ENCODE data around the gene HDAC9.

Gene HDAC9

DNA sequence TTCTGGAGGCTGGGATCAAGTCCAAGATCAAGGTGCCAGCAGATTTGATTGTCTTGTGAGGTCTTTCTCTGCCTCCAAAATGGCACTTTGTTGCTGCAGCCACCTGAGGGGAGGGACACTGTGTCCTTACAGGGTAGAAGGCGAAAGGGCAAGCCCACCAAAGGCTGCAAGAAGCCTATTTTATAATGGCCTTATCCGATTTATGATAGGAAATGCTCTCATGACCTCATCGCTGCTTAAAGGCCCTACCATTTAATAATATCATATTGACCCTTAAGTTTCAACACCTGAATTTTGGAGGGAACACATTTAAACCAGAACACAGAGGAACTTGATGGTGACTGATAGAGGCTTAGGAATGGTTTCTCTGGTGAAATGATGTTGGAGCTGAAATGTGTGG, 325.4 kb downstream of the HDAC9 start:
- H3K27ac ChIP-seq (ENCODE audit: low read depth, low read length): no peak overlapping the region
- H3K9ac ChIP-seq (ENCODE audit: low read depth, low read length): no peak overlapping the region
- H3K4me3 ChIP-seq (ENCODE audit: low read depth, low read length): no peak overlapping the region
- no peaks in the 10 kb centered on the region for H3K36me3 ChIP-seq (ENCODE audit: control insufficient read depth, insufficient read depth, low read length)
- H3K4me1 ChIP-seq (ENCODE audit: control insufficient read depth, insufficient read depth, low read length): no peaks in the 10 kb centered on the region
- H3K9me3 ChIP-seq (ENCODE audit: control insufficient read depth, insufficient read depth, low read length): no peaks in the 10 kb centered on the region
- H3K27me3 ChIP-seq (ENCODE audit: control insufficient read depth, insufficient read depth, low read length): no peaks in the 10 kb centered on the region

DNA sequence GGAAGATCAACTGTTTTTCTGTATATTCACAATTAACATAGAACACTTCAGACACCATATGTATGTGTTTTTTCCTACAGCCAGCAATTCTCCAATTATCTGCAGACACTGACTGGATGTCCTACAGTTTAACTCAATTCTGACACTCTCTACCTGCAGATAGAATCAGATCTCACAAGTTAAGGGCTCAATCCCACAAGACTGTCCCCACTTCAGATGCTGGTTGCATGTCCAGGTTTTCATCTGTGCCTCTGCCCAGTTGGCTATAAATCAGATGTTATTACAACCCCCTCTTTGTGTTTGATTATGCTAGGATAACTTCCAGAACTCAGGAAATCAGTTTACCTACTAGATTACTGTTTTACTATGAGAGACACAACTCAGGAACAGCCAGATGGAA, 326.0 kb downstream of the HDAC9 start:
- H3K9me3 ChIP-seq (ENCODE audit: control insufficient read depth, insufficient read depth, low read length): no peaks in the 10 kb centered on the region
- no peaks in the 10 kb centered on the region for H3K27me3 ChIP-seq (ENCODE audit: control insufficient read depth, insufficient read depth, low read length)
- H3K4me3 ChIP-seq (ENCODE audit: low read depth, low read length): no peak overlapping the region

GRCh38 chr7:18824157-18824556, 328.6 kb downstream of the HDAC9 start:
- no peaks in the 10 kb centered on the region for H3K9me3 ChIP-seq (ENCODE audit: control insufficient read depth, insufficient read depth, low read length)
- no peaks in the 10 kb centered on the region for H3K4me1 ChIP-seq (ENCODE audit: control insufficient read depth, insufficient read depth, low read length)
- no peak overlapping the region for H3K4me3 ChIP-seq (ENCODE audit: low read depth, low read length)
- no peak overlapping the region for H3K27ac ChIP-seq (ENCODE audit: low read depth, low read length)
- H3K36me3 ChIP-seq (ENCODE audit: control insufficient read depth, insufficient read depth, low read length): no peaks in the 10 kb centered on the region
- H3K9ac ChIP-seq (ENCODE audit: low read depth, low read length): no peak overlapping the region
- H3K27me3 ChIP-seq (ENCODE audit: control insufficient read depth, insufficient read depth, low read length): no peaks in the 10 kb centered on the region

More for the DNA sequence above, 326.0 kb downstream of the HDAC9 start:
- Histone ChIP-seq H3K36me3 (ENCODE audit: control insufficient read depth, insufficient read depth, low read length) (no peaks in the 10 kb centered on the region), H3K9ac (ENCODE audit: low read depth, low read length) (no peak overlapping the region), H3K4me1 (ENCODE audit: control insufficient read depth, insufficient read depth, low read length) (no peaks in the 10 kb centered on the region), H3K27ac (ENCODE audit: low read depth, low read length) (no peak overlapping the region)

DNA sequence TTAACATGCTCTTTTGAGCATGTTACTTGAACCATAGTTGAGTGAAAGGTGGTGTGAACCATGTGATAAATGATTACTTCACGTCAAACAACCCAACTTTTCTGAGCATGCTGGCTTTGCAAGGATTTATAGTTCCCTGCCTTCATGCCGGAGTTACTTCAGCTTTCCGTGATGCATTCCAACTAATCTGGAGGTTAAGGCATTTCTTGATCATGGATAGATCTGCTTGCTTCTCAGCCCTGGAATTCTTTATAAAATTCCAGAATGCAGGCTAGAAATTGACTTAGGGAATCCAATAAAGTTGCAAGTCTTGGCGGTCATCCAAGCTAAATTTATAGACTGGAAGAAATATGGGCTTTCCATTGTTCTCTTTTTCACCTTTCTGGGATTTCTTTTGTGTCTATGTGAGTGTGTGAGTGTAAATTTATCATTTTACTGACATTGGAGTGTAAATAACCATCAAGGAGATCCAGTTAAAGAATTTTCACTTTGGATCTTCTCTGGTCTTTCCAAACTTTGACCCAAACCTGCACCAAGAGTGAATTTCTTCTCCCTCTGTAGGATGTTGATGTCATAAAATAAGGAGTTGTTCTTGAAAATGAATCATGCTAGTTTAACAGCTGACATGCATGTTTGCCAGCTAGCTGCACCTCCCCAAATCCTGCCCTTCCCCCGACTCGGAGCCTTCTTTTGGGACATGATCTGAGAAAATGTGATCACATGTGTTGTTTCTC, 332.9 kb downstream of the HDAC9 start:
- H3K4me3 ChIP-seq (ENCODE audit: low read depth, low read length): no peak overlapping the region
- H3K36me3 ChIP-seq (ENCODE audit: control insufficient read depth, insufficient read depth, low read length): no peaks in the 10 kb centered on the region
- H3K27ac ChIP-seq (ENCODE audit: low read depth, low read length): no peak overlapping the region
- H3K9ac ChIP-seq (ENCODE audit: low read depth, low read length): no peak overlapping the region
- H3K27me3 ChIP-seq (ENCODE audit: control insufficient read depth, insufficient read depth, low read length): no peaks in the 10 kb centered on the region
- H3K4me1 ChIP-seq (ENCODE audit: control insufficient read depth, insufficient read depth, low read length): no peaks in the 10 kb centered on the region
- H3K9me3 ChIP-seq (ENCODE audit: control insufficient read depth, insufficient read depth, low read length): no peaks in the 10 kb centered on the region

DNA sequence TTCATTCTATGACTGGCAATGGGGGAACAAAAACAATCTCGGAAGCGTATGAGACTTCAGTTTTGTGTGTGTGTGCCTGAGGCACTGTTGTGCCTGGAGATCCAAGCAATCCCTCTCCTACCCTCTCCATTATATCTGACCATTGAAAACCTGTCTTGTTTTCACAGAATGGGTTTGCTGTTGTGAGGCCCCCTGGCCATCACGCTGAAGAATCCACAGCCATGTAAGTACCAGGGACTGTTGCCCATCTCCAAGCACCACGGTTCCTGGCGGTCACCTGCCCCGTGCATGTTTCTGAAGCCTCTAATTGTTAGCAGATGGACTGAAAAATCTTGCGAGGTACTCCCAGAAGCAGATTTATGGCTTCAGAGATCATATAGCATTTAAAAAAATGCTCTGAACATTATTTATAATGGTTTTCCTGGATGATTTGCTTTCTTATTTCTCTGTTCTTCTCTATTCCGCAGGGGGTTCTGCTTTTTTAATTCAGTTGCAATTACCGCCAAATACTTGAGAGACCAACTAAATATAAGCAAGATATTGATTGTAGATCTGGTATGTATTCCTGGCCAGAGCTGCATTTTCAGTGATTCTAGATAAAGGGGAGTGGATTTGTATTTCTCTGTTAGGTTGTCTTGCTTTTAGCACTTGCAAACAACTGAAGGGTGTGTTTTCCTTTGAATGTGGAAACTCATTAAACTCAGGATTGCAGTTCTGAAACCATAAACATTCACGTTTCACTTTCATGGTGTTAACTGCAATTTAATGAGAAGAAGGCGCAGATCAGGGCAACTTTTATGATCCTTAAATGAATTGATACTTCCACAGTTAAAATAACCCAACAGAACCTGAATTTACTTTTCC, 333.7 kb downstream of the HDAC9 start:
- H3K27ac ChIP-seq (ENCODE audit: low read depth, low read length): no peak overlapping the region
- no peaks in the 10 kb centered on the region for H3K27me3 ChIP-seq (ENCODE audit: control insufficient read depth, insufficient read depth, low read length)
- H3K4me1 ChIP-seq (ENCODE audit: control insufficient read depth, insufficient read depth, low read length): no peaks in the 10 kb centered on the region
- no peak overlapping the region for H3K9ac ChIP-seq (ENCODE audit: low read depth, low read length)
- H3K9me3 ChIP-seq (ENCODE audit: control insufficient read depth, insufficient read depth, low read length): no peaks in the 10 kb centered on the region
- no peak overlapping the region for H3K4me3 ChIP-seq (ENCODE audit: low read depth, low read length)
- H3K36me3 ChIP-seq (ENCODE audit: control insufficient read depth, insufficient read depth, low read length): no peaks in the 10 kb centered on the region

- Histone ChIP-seq H3K9me3 (ENCODE audit: control insufficient read depth, insufficient read depth, low read length) (no peaks in the 10 kb centered on the region), H3K27ac (ENCODE audit: low read depth, low read length) (no peak overlapping the region), H3K4me3 (ENCODE audit: low read depth, low read length) (no peak overlapping the region), H3K4me1 (ENCODE audit: control insufficient read depth, insufficient read depth, low read length) (no peaks in the 10 kb centered on the region), H3K9ac (ENCODE audit: low read depth, low read length) (no peak overlapping the region), H3K27me3 (ENCODE audit: control insufficient read depth, insufficient read depth, low read length) (no peaks in the 10 kb centered on the region), H3K36me3 (ENCODE audit: control insufficient read depth, insufficient read depth, low read length) (no peaks in the 10 kb centered on the region)
Measured at GRCh38 chr7:18829858-18830285, 334.3 kb downstream of the HDAC9 start.

- Histone ChIP-seq H3K4me1 (ENCODE audit: control insufficient read depth, insufficient read depth, low read length) (no peaks in the 10 kb centered on the region), H3K27ac (ENCODE audit: low read depth, low read length) (no peak overlapping the region)
Measured at GRCh38 chr7:18831419-18831818, 335.9 kb downstream of the HDAC9 start.

DNA sequence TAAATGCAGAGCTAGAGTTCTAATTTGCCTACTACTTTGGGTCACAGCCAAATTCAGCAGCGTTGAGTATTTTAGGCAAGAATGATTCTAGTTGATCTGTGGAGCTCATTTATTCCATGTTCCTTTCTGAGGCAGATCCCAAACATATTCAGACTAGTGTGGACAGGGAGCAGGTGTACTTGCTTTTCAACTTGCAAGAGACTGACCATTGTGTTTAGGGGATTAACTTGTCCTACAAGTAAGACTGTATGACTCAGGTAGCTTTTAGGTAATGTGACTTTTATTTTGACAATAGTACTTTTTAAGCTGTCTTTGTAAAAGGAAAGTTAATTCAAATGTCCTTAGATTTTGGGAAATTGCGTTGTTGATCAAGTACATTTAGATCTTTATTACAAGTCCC, 336.4 kb downstream of the HDAC9 start:
- Histone ChIP-seq H3K9me3 (ENCODE audit: control insufficient read depth, insufficient read depth, low read length) (no peaks in the 10 kb centered on the region), H3K27me3 (ENCODE audit: control insufficient read depth, insufficient read depth, low read length) (no peaks in the 10 kb centered on the region), H3K9ac (ENCODE audit: low read depth, low read length) (no peak overlapping the region), H3K4me1 (ENCODE audit: control insufficient read depth, insufficient read depth, low read length) (no peaks in the 10 kb centered on the region), H3K27ac (ENCODE audit: low read depth, low read length) (no peak overlapping the region), H3K36me3 (ENCODE audit: control insufficient read depth, insufficient read depth, low read length) (no peaks in the 10 kb centered on the region), H3K4me3 (ENCODE audit: low read depth, low read length) (no peak overlapping the region)

More at GRCh38 chr7:18831419-18831818, 335.9 kb downstream of the HDAC9 start:
- Histone ChIP-seq H3K9ac (ENCODE audit: low read depth, low read length) (no peak overlapping the region), H3K27me3 (ENCODE audit: control insufficient read depth, insufficient read depth, low read length) (no peaks in the 10 kb centered on the region), H3K36me3 (ENCODE audit: control insufficient read depth, insufficient read depth, low read length) (no peaks in the 10 kb centered on the region), H3K4me3 (ENCODE audit: low read depth, low read length) (no peak overlapping the region), H3K9me3 (ENCODE audit: control insufficient read depth, insufficient read depth, low read length) (no peaks in the 10 kb centered on the region)

DNA sequence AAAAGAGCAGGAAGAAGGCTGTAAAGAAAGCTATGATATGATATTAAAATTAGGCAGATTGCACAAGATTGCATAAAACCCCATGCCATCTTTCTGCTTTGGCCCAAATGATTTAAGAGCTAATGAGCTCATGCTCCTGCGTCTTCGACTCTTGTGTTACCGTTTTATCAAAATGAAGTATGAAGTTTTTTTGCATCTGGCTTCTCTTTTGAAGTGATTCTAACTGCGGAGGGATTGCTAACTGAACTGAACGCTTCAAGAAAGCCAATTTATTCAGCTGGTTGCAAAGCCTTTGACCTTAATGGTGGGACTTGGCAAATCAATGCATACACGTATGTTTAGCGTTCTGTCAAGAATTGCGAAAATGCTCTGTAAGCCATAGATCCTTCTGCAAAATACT, 339.0 kb downstream of the HDAC9 start:
- no peaks in the 10 kb centered on the region for H3K9me3 ChIP-seq (ENCODE audit: control insufficient read depth, insufficient read depth, low read length)
- no peak overlapping the region for H3K9ac ChIP-seq (ENCODE audit: low read depth, low read length)
- no peaks in the 10 kb centered on the region for H3K27me3 ChIP-seq (ENCODE audit: control insufficient read depth, insufficient read depth, low read length)
- no peak overlapping the region for H3K27ac ChIP-seq (ENCODE audit: low read depth, low read length)
- H3K36me3 ChIP-seq (ENCODE audit: control insufficient read depth, insufficient read depth, low read length): no peaks in the 10 kb centered on the region
- no peak overlapping the region for H3K4me3 ChIP-seq (ENCODE audit: low read depth, low read length)
- no peaks in the 10 kb centered on the region for H3K4me1 ChIP-seq (ENCODE audit: control insufficient read depth, insufficient read depth, low read length)

GRCh38 chr7:18835001-18835690, 339.6 kb downstream of the HDAC9 start:
- H3K27ac ChIP-seq (ENCODE audit: low read depth, low read length): no peak overlapping the region
- no peaks in the 10 kb centered on the region for H3K36me3 ChIP-seq (ENCODE audit: control insufficient read depth, insufficient read depth, low read length)

DNA sequence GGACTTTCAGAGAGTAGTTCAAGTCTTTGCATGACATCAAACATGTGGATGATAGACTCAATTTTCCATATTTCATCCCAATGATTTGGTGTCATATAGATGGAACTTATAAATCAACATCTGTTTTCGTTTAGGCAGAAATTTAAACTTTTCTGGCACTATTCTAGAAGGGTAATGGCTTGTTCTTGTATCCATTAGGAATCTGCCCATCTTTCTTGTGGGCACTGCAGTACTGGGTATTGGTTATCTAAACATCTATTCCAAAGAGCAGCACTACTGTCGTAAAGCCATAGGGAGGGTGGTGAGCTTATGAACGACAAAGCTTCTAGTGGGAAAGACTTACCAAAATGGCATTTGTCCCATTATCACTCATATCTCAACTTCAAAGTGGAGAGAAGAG, 348.4 kb downstream of the HDAC9 start:
- Histone ChIP-seq H3K9me3 (ENCODE audit: control insufficient read depth, insufficient read depth, low read length) (no peaks in the 10 kb centered on the region), H3K4me1 (ENCODE audit: control insufficient read depth, insufficient read depth, low read length) (no peaks in the 10 kb centered on the region), H3K27me3 (ENCODE audit: control insufficient read depth, insufficient read depth, low read length) (no peaks in the 10 kb centered on the region), H3K9ac (ENCODE audit: low read depth, low read length) (no peak overlapping the region), H3K4me3 (ENCODE audit: low read depth, low read length) (no peak overlapping the region), H3K27ac (ENCODE audit: low read depth, low read length) (no peak overlapping the region), H3K36me3 (ENCODE audit: control insufficient read depth, insufficient read depth, low read length) (no peaks in the 10 kb centered on the region)

More at GRCh38 chr7:18835001-18835690, 339.6 kb downstream of the HDAC9 start:
- no peak overlapping the region for H3K4me3 ChIP-seq (ENCODE audit: low read depth, low read length)
- no peaks in the 10 kb centered on the region for H3K27me3 ChIP-seq (ENCODE audit: control insufficient read depth, insufficient read depth, low read length)
- no peak overlapping the region for H3K9ac ChIP-seq (ENCODE audit: low read depth, low read length)
- no peaks in the 10 kb centered on the region for H3K9me3 ChIP-seq (ENCODE audit: control insufficient read depth, insufficient read depth, low read length)
- H3K4me1 ChIP-seq (ENCODE audit: control insufficient read depth, insufficient read depth, low read length): no peaks in the 10 kb centered on the region

All from HUES48 (cell line).